OCI-LY3 (cell line): ENCODE data around the gene ADARB2.

Source experiments
- H2AFZ ChIP-seq: fragments of 200-600, 300-600 bp; shearing (Covaris generic); 2 replicates; pipeline ENCODE4 v1.6.0; 2014; ENCODE audit warnings: antibody characterized with exemption, low read depth, low read length
- H3K27ac ChIP-seq: fragments of 200-600, 300-600 bp; sonication (generic); 2 replicates; pipeline ENCODE4 v1.5.1; 2014; ENCODE audit warnings: mild to moderate bottlenecking, low read length, moderate library complexity, mixed read lengths
- H3K27me3 ChIP-seq: fragments of 200-600, 300-600 bp; sonication (generic); 2 replicates; pipeline ENCODE4 v1.6.1; 2014; ENCODE audit warnings: low read depth, low read length, mixed read lengths
- H3K36me3 ChIP-seq: fragments of 200-600, 300-600 bp; sonication (generic); replicated peaks from 2 replicates; pipeline ENCODE3; 2014; ENCODE audit warnings: low read depth, low read length, mixed read lengths
- H3K4me1 ChIP-seq: fragments of 300-600, 200-600 bp; sonication (generic); 2 replicates; pipeline ENCODE4 v1.6.1; 2014; ENCODE audit warnings: low read length, mixed read lengths
- H3K4me2 ChIP-seq: fragments of 200-600, 300-600 bp; sonication (generic); 2 replicates; pipeline ENCODE4 v1.6.1; 2014; ENCODE audit warnings: low read length, mixed read lengths
- H3K4me3 ChIP-seq: fragments of 300-600, 200-600 bp; sonication (generic); 2 replicates; pipeline ENCODE4 v1.5.1; 2014; ENCODE audit warnings: antibody characterized with exemption, mild to moderate bottlenecking, low read length, moderate library complexity
- H3K79me2 ChIP-seq: fragments of 300-600, 200-600 bp; shearing (Covaris generic); 2 replicates; pipeline ENCODE4 v1.6.1; 2014; ENCODE audit warnings: mild to moderate bottlenecking, low read length, mixed read lengths
- H3K9ac ChIP-seq: fragments of 300-600, 200-600 bp; shearing (Covaris generic); 2 replicates; pipeline ENCODE4 v1.6.0; 2014; ENCODE audit warnings: mild to moderate bottlenecking, low read length, moderate library complexity
- H3K9me3 ChIP-seq: fragments of 200-600, 300-600 bp; shearing (Covaris generic); 2 replicates; pipeline ENCODE4 v1.6.1; 2014; ENCODE audit warnings: low read length, mixed read lengths; ENCODE audit not compliant: insufficient read depth
- H4K20me1 ChIP-seq: fragments of 200-600, 300-600 bp; sonication (generic); 2 replicates; pipeline ENCODE4 v1.6.1; 2016; ENCODE audit warnings: low read length, mixed read lengths; ENCODE audit not compliant: insufficient read depth
- EZH2phosphoT487 ChIP-seq: fragments of 200-600 bp; shearing (Covaris generic); IDR thresholded peaks from 2 replicates; pipeline ENCODE4 v1.6.1; 2018; ENCODE audit warnings: antibody characterized with exemption, mixed run types, low read depth
- TF ChIP-seq, protein P1 (sequence below): fragments of 200-600, 300-600 bp; sonication (generic); IDR thresholded peaks from 2 replicates; pipeline ENCODE4 v1.5.1; 2014; ENCODE audit warnings: antibody characterized with exemption, low read length, low read depth

The ADARB2 gene

DNA sequence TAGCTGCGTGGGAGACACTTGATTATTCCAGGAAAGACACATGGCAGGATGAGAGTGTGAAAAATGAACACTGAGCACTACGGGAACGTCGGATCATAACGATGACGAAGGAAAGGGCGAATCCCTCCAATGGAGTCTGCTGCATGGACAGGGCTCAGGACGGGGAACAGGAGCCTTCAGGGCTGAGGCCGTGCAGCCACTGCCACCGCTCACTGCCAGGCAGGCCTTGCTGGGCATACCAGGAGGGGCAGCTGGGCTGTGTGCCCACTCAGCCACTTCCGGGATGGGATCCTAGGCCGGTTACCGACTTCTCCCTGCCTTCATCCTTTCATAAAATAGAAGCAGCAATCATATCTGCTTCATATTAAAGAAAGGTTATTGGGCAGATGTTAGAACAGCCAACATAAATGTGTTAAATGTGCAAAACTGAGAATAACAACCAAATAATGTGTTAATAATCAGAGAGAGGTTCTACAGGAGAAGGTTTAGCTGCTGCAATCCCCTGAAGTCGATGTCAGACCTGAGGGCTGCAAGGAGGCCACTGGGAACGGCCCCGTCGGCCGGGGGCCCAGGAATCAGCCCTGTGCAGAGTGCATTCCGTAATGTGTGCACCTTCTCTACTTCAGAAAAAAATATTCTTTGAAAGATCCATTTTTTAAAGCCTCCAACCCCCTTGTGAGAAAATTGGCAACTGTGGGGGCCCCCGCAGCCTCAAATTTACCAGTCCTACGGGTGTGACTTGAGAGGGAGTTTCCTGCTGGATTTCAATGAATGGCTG is 63.6 kb downstream of the ADARB2 start:
- no peaks in the 10 kb centered on the region for H4K20me1 ChIP-seq
- H3K27ac ChIP-seq, result no peak overlapping the region
- no peak overlapping the region for H3K9ac ChIP-seq
- H3K9me3 ChIP-seq, result no peaks in the 10 kb centered on the region
- H2AFZ ChIP-seq, result no peak overlapping the region
- no peaks in the 10 kb centered on the region for H3K79me2 ChIP-seq
- no peak overlapping the region for H3K4me3 ChIP-seq
- H3K36me3 ChIP-seq, result no peaks in the 10 kb centered on the region
- no peak for TF ChIP-seq EZH2phosphoT487
- TF ChIP-seq, protein P1, sequence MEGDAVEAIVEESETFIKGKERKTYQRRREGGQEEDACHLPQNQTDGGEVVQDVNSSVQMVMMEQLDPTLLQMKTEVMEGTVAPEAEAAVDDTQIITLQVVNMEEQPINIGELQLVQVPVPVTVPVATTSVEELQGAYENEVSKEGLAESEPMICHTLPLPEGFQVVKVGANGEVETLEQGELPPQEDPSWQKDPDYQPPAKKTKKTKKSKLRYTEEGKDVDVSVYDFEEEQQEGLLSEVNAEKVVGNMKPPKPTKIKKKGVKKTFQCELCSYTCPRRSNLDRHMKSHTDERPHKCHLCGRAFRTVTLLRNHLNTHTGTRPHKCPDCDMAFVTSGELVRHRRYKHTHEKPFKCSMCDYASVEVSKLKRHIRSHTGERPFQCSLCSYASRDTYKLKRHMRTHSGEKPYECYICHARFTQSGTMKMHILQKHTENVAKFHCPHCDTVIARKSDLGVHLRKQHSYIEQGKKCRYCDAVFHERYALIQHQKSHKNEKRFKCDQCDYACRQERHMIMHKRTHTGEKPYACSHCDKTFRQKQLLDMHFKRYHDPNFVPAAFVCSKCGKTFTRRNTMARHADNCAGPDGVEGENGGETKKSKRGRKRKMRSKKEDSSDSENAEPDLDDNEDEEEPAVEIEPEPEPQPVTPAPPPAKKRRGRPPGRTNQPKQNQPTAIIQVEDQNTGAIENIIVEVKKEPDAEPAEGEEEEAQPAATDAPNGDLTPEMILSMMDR, result no peak
- H3K27me3 ChIP-seq, result no peaks in the 10 kb centered on the region
- no peak overlapping the region for H3K4me2 ChIP-seq
- no peaks in the 10 kb centered on the region for H3K4me1 ChIP-seq

DNA sequence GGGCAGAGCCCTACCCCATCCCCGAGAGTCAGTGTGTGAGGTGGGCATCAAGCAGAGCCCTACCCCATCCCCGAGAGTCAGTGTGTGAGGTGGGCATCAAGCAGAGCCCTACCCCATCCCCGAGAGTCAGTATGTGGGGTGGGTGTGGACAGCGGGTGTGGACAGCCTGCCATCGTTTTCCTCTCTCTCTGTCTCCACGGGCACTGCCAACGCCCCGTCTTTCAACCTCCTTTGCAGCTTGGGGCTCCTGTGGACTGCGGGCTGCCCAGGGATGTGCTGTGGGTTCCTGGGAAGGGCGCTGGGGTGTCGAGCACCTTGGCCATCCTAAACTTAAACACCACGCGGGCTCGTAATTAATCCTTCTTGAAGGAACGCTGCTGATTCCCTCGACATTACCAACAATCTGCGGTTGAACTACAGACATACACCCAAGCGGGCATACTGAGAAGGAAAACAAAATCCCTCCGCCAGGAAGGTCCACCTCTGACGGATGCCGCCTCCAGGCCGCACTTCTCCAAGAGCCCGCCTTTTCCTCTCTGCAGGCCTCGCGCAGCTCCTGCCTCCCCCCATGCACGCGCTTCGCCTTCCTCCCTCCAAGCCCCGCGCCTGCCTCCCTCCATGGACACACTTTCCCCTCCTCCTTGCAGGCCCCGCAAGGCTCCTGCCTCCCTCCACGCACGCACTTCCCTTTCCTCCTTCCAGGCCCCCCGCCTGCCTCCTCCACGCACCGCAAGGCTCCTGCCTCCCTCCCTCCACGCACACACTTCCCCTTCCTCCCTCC is 65.1 kb downstream of the ADARB2 start:
- Histone ChIP-seq H4K20me1 (no peaks in the 10 kb centered on the region), H3K36me3 (no peaks in the 10 kb centered on the region), H3K4me3 (no peak overlapping the region), H3K9me3 (no peaks in the 10 kb centered on the region), H3K4me1 (no peaks in the 10 kb centered on the region), H3K27me3 (no peaks in the 10 kb centered on the region), H2AFZ (no peak overlapping the region), H3K79me2 (no peaks in the 10 kb centered on the region), H3K9ac (no peak overlapping the region), H3K27ac (no peak overlapping the region), H3K4me2 (no peak overlapping the region)
- no peak for TF ChIP-seq EZH2phosphoT487
- TF ChIP-seq, protein P1, result no peak

DNA sequence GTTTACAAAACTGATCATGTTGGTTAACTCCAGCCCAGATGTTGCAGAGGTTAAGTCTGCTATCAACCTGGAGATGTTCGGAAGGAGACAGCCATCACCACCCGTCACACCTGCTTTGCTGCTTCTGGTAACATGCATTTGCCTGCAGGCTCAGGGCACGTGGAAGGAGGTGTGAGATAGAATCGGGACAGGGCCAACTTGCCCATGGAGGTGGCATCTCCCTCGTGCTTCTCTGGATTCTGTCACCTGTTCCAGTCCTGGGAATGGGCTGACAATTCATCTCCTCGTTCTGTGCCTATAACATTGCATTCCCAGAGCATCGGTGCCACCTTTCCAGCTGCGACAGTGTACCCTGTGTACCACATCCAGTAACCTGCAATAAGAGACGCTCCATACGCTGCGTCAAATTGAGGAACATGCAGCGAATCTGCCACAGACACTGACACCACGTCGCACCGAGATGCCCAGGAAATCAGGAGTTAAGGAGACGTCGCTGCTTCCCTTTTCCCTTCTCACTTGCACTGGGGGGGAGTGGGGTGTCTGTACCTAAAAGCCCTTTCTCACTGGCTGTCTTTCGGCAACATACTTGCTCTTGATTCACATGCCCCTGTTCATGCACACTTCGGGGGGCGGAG is 65.8 kb downstream of the ADARB2 start:
- no peaks in the 10 kb centered on the region for H3K4me1 ChIP-seq
- no peak overlapping the region for H3K9ac ChIP-seq
- no peaks in the 10 kb centered on the region for H4K20me1 ChIP-seq
- H2AFZ ChIP-seq, result no peak overlapping the region
- no peak overlapping the region for H3K4me2 ChIP-seq
- no peaks in the 10 kb centered on the region for H3K9me3 ChIP-seq
- no peaks in the 10 kb centered on the region for H3K27me3 ChIP-seq
- no peak overlapping the region for H3K4me3 ChIP-seq
- no peak overlapping the region for H3K27ac ChIP-seq
- no peaks in the 10 kb centered on the region for H3K36me3 ChIP-seq
- no peak for TF ChIP-seq EZH2phosphoT487
- TF ChIP-seq, protein P1, result no peak
- no peaks in the 10 kb centered on the region for H3K79me2 ChIP-seq
